Astrocyte (in vitro differentiated cells and primary cell): ENCODE measurements around the gene ZSWIM3. TPM values are rescaled to one million over a fixed set of nuclear protein-coding genes. Genes with fewer than 3 reads are reported as not detected.
"Not testable (repeated sequence)": the region's sequence is repeated elsewhere in the genome, so short reads cannot be mapped to it uniquely, and the experiment has no call there.

Experiments used
- DNase-seq: peaks from one replicate; pipeline ENCODE4 v3.0.0-alpha.2; 2010; ENCODE audit warnings: low read depth
- FAIRE-seq: peaks from 2 replicates; lab custom pipeline; 2011; peaks lifted over from hg19 to GRCh38; lab: Jason Lieb, UNC
- H2AFZ ChIP-seq: 2 replicates; pipeline ENCODE4 v1.6.0; 2012; ENCODE audit warnings: low read depth, low read length, inconsistent platforms
- H3K27ac ChIP-seq: 2 replicates; pipeline ENCODE4 v1.5.1; 2011; ENCODE audit warnings: low read depth, low read length, inconsistent platforms
- H3K27me3 ChIP-seq: 2 replicates; pipeline ENCODE4 v1.6.0; 2011; ENCODE audit warnings: low read length, inconsistent platforms; ENCODE audit not compliant: insufficient read depth
- H3K36me3 ChIP-seq: 2 replicates; pipeline ENCODE4 v1.5.1; 2011; ENCODE audit warnings: low read length, inconsistent platforms; ENCODE audit not compliant: insufficient read depth
- H3K4me1 ChIP-seq: 2 replicates; pipeline ENCODE4 v1.5.1; 2011; ENCODE audit warnings: low read length, inconsistent platforms; ENCODE audit not compliant: insufficient read depth
- H3K4me2 ChIP-seq: 2 replicates; pipeline ENCODE4 v1.6.0; 2012; ENCODE audit warnings: low read length, inconsistent platforms
- H3K4me3 ChIP-seq: 2 replicates; pipeline ENCODE4 v1.5.1; 2011; ENCODE audit warnings: low read depth, mild to moderate bottlenecking, low read length, inconsistent platforms; ENCODE audit not compliant: insufficient read depth
- H3K79me2 ChIP-seq: 2 replicates; pipeline ENCODE4 v1.6.0; 2012; ENCODE audit warnings: mild to moderate bottlenecking, low read length, inconsistent platforms; ENCODE audit not compliant: insufficient read depth
- H3K9ac ChIP-seq: 2 replicates; pipeline ENCODE4 v1.6.0; 2012; ENCODE audit warnings: mild to moderate bottlenecking, low read length, inconsistent platforms
- H3K9me3 ChIP-seq: 2 replicates; pipeline ENCODE4 v1.5.1; 2012; ENCODE audit warnings: low read depth, mild to moderate bottlenecking, low read length, inconsistent platforms; ENCODE audit not compliant: insufficient read depth
- H4K20me1 ChIP-seq: 2 replicates; pipeline ENCODE4 v1.6.0; 2012; ENCODE audit warnings: low read length, inconsistent platforms; ENCODE audit not compliant: insufficient read depth
- H3K27ac Mint-ChIP-seq: one replicate; pipeline ENCODE4 v1.8.0; 2021; ENCODE audit warnings: mild to moderate bottlenecking, mixed read lengths; ENCODE audit not compliant: unreplicated experiment
- H3K27me3 Mint-ChIP-seq: one replicate; pipeline ENCODE4 v1.8.0; 2021; ENCODE audit warnings: low read depth, mixed read lengths; ENCODE audit not compliant: unreplicated experiment
- H3K36me3 Mint-ChIP-seq: one replicate; pipeline ENCODE4 v1.8.0; 2021; ENCODE audit warnings: low read depth, mixed read lengths; ENCODE audit not compliant: unreplicated experiment
- H3K4me1 Mint-ChIP-seq: one replicate; pipeline ENCODE4 v1.8.0; 2021; ENCODE audit warnings: low read depth, mixed read lengths; ENCODE audit not compliant: unreplicated experiment
- H3K4me3 Mint-ChIP-seq: one replicate; pipeline ENCODE4 v1.8.0; 2021; ENCODE audit warnings: mild to moderate bottlenecking, moderate library complexity, mixed read lengths; ENCODE audit not compliant: unreplicated experiment
- H3K9me3 Mint-ChIP-seq: one replicate; pipeline ENCODE4 v1.8.0; 2021; ENCODE audit warnings: mild to moderate bottlenecking, mixed read lengths; ENCODE audit not compliant: unreplicated experiment
- EZH2 ChIP-seq: IDR thresholded peaks from 2 replicates; pipeline ENCODE4 v1.6.1; 2012; ENCODE audit warnings: mild to moderate bottlenecking, low read length, inconsistent platforms; ENCODE audit not compliant: insufficient read depth
- total RNA-seq: library from RNA; stranded (reverse); gene quantifications from 2 replicates; pipeline ENCODE4 v1.2.1, GENCODE V29; 2021
- TF ChIP-seq, protein P1 (sequence below): IDR thresholded peaks from 2 replicates; pipeline ENCODE4 v1.5.1; 2011; ENCODE audit warnings: low read depth, mild to moderate bottlenecking, inconsistent platforms, low read length, moderate library complexity; ENCODE audit not compliant: insufficient read depth

ZSWIM3 gene
- total RNA-seq, 1 donor from 2014 or later: 4.7 TPM

GRCh38 chr20:45897692-45898091, 40.3 kb downstream of the ZSWIM3 start:
- Mint-ChIP-seq H3K9me3 (no peaks in the 10 kb centered on the region), H3K27me3 (no peaks in the 10 kb centered on the region), H3K27ac (no peak overlapping the region), H3K4me3 (no peak overlapping the region), H3K36me3 (peaks cover 29% of the 10 kb centered on the region), H3K4me1 (no peaks in the 10 kb centered on the region)
- Histone ChIP-seq H3K9ac (no peak overlapping the region), H3K4me3 (no peak overlapping the region), H4K20me1 (peaks cover 8% of the 10 kb centered on the region), H3K36me3 (peaks cover 10% of the 10 kb centered on the region), H3K4me1 (peaks cover 4% of the 10 kb centered on the region), H3K27ac (no peak overlapping the region), H3K79me2 (no peaks in the 10 kb centered on the region), H3K27me3 (no peaks in the 10 kb centered on the region), H2AFZ (no peak overlapping the region), H3K4me2 (no peak overlapping the region), H3K9me3 (no peaks in the 10 kb centered on the region)
- FAIRE-seq: no peak
- DNase-seq: no peak
- no peak for TF ChIP-seq EZH2
- TF ChIP-seq, protein P1, sequence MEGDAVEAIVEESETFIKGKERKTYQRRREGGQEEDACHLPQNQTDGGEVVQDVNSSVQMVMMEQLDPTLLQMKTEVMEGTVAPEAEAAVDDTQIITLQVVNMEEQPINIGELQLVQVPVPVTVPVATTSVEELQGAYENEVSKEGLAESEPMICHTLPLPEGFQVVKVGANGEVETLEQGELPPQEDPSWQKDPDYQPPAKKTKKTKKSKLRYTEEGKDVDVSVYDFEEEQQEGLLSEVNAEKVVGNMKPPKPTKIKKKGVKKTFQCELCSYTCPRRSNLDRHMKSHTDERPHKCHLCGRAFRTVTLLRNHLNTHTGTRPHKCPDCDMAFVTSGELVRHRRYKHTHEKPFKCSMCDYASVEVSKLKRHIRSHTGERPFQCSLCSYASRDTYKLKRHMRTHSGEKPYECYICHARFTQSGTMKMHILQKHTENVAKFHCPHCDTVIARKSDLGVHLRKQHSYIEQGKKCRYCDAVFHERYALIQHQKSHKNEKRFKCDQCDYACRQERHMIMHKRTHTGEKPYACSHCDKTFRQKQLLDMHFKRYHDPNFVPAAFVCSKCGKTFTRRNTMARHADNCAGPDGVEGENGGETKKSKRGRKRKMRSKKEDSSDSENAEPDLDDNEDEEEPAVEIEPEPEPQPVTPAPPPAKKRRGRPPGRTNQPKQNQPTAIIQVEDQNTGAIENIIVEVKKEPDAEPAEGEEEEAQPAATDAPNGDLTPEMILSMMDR: no peak

DNA sequence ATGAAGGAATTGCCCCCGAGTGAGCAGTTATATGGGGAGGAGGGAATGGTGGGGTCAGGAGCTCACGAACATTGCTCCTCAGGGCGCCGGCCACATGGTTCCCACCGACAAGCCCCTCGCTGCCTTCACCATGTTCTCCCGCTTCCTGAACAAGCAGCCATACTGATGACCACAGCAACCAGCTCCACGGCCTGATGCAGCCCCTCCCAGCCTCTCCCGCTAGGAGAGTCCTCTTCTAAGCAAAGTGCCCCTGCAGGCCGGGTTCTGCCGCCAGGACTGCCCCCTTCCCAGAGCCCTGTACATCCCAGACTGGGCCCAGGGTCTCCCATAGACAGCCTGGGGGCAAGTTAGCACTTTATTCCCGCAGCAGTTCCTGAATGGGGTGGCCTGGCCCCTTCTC, 40.9 kb downstream of the ZSWIM3 start:
- Mint-ChIP-seq H3K4me3 (no peak overlapping the region), H3K27me3 (no peaks in the 10 kb centered on the region), H3K4me1 (no peaks in the 10 kb centered on the region), H3K9me3 (no peaks in the 10 kb centered on the region), H3K36me3 (peaks cover 27% of the 10 kb centered on the region), H3K27ac (no peak overlapping the region)
- Histone ChIP-seq H3K4me3 (no peak overlapping the region), H3K9me3 (no peaks in the 10 kb centered on the region), H3K9ac (no peak overlapping the region), H3K36me3 (peaks cover 10% of the 10 kb centered on the region), H3K27me3 (no peaks in the 10 kb centered on the region), H3K4me1 (no peaks in the 10 kb centered on the region), H4K20me1 (peaks cover 5% of the 10 kb centered on the region), H3K79me2 (no peaks in the 10 kb centered on the region), H3K27ac (no peak overlapping the region), H2AFZ (no peak overlapping the region), H3K4me2 (no peak overlapping the region)
- no peak for TF ChIP-seq EZH2
- TF ChIP-seq, protein P1: no peak
- no peak for FAIRE-seq
- DNase-seq: no peak

GRCh38 chr20:45899046-45899835, 41.8 kb downstream of the ZSWIM3 start:
- H3K36me3 ChIP-seq: peaks cover 10% of the 10 kb centered on the region
- FAIRE-seq: no peak
- H3K4me1 Mint-ChIP-seq: no peaks in the 10 kb centered on the region
- H3K79me2 ChIP-seq: no peaks in the 10 kb centered on the region
- no peak overlapping the region for H2AFZ ChIP-seq
- H4K20me1 ChIP-seq: peaks cover 5% of the 10 kb centered on the region
- no peaks in the 10 kb centered on the region for H3K9me3 ChIP-seq
- H3K4me2 ChIP-seq: no peak overlapping the region
- no peaks in the 10 kb centered on the region for H3K9me3 Mint-ChIP-seq
- no peak overlapping the region for H3K4me3 ChIP-seq
- H3K27me3 Mint-ChIP-seq: no peaks in the 10 kb centered on the region
- no peak overlapping the region for H3K27ac ChIP-seq
- H3K36me3 Mint-ChIP-seq: peaks cover 22% of the 10 kb centered on the region
- H3K4me1 ChIP-seq: no peaks in the 10 kb centered on the region
- DNase-seq: no peak
- H3K27ac Mint-ChIP-seq: no peak overlapping the region
- no peak for TF ChIP-seq EZH2
- TF ChIP-seq, protein P1: no peak
- no peaks in the 10 kb centered on the region for H3K27me3 ChIP-seq
- no peak overlapping the region for H3K4me3 Mint-ChIP-seq
- H3K9ac ChIP-seq: no peak overlapping the region

GRCh38 chr20:45901332-45901731, 43.9 kb downstream of the ZSWIM3 start:
- H3K27me3 ChIP-seq, DNase-seq, H3K4me2 ChIP-seq, H3K27ac ChIP-seq, H3K9me3 ChIP-seq, H3K4me3 ChIP-seq, H3K9me3 Mint-ChIP-seq, H3K4me1 Mint-ChIP-seq, H4K20me1 ChIP-seq, H3K27me3 Mint-ChIP-seq, H3K4me3 Mint-ChIP-seq, H2AFZ ChIP-seq, H3K79me2 ChIP-seq, FAIRE-seq, H3K36me3 ChIP-seq, H3K27ac Mint-ChIP-seq, H3K9ac ChIP-seq: not testable (repeated sequence)
- peaks cover 31% of the 10 kb centered on the region for H3K36me3 Mint-ChIP-seq
- H3K4me1 ChIP-seq: peaks cover 12% of the 10 kb centered on the region
